Measurements from ENCODE around the gene ASTE1.
"Not testable (repeated sequence)": the region's sequence is repeated elsewhere in the genome, so short reads cannot be mapped to it uniquely, and the experiment has no call there.

ASTE1 gene

DNA sequence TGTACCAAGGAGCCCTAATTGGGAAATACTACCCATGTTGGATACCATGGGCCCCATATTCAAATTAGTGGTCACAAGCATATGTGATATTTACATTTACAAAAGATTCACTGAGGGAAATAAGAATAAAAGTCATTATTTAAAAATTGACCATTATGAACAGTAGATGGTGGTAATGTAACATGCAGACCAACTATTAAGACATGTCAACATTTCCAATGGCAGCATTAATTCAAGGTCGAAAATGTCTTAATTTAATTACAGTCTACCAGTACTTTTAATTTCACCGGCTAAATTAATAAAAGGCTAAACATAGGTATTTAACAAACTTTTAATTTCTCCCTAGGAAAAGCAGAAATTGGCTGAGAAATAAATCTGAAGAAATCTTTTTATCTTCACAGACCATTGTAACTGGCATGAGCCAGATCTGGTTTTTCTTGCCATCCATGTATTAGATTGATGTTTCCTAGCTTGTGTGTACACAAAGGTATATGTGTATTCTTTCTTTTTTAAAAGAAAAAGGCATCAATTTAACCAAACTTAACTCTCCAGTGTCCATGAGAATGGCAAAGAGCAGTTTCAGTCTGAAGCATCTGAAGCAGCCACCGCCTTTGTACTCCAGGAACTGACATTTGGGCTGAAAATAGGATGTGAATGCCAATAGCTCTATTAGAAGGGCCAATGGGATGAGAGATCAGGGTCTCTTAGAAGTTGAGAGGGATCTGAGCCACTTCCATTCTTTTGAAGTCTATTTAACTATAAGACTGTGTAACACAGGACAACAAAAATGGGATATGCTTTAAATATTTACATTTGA, 26.6 kb upstream of the ASTE1 start:
- peak; percentile 30 for DNase-seq (ENCODE audit: low read depth)
- no peak overlapping the region for H3K4me3 ChIP-seq (ENCODE audit: control insufficient read depth, low read depth, low read length)
- peak; percentile 42 for TF ChIP-seq CTCF (conservative IDR thresholded peaks at IDR 0.05; ENCODE audit: control insufficient read depth, insufficient read depth, low read depth, low read length)

- H3K4me3 ChIP-seq (ENCODE audit: control insufficient read depth, low read depth, low read length) = no peak overlapping the region
- no peak for TF ChIP-seq CTCF (conservative IDR thresholded peaks at IDR 0.05; ENCODE audit: control insufficient read depth, insufficient read depth, low read depth, low read length)
- no peak for DNase-seq (ENCODE audit: low read depth)
These were observed 23.4 kb upstream of the ASTE1 start for GRCh38 chr3:131050001-131050400.

- no peak overlapping the region for H3K4me3 ChIP-seq (ENCODE audit: control insufficient read depth, low read depth, low read length)
- TF ChIP-seq CTCF (conservative IDR thresholded peaks at IDR 0.05; ENCODE audit: control insufficient read depth, insufficient read depth, low read depth, low read length) = no peak
- DNase-seq (ENCODE audit: low read depth) = no peak
These were observed 21.4 kb upstream of the ASTE1 start for GRCh38 chr3:131048030-131048429.

DNA sequence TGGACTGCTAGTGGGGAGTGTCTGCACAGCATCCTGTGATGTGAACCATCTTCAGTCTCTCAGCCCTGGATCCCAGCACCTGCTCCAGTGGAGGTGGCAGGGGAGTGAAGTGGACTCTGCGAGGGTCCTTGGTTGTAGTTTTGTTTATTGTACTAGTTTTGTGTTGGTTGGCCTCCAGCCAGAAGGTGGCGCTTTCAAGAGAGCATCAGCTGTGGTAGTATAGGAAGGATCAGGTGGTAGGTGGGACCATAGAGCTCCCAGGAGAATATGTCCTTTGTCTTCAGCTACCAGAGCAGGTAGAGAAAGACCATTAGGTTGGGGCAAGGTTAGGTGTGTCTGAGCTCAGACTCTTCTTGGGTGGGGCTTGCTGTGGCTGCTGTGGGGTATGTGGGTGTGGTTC, 21.0 kb upstream of the ASTE1 start:
- no peak for DNase-seq (ENCODE audit: low read depth)
- H3K4me3 ChIP-seq (ENCODE audit: control insufficient read depth, low read depth, low read length) = no peak overlapping the region
- TF ChIP-seq CTCF (conservative IDR thresholded peaks at IDR 0.05; ENCODE audit: control insufficient read depth, insufficient read depth, low read depth, low read length) = no peak

- not testable (repeated sequence) for H3K4me3 ChIP-seq (ENCODE audit: control insufficient read depth, low read depth, low read length); DNase-seq (ENCODE audit: low read depth)
These were observed 15.8 kb upstream of the ASTE1 start for GRCh38 chr3:131042271-131042985.

- H3K4me3 ChIP-seq (ENCODE audit: control insufficient read depth, low read depth, low read length) = no peak overlapping the region
- TF ChIP-seq CTCF (conservative IDR thresholded peaks at IDR 0.05; ENCODE audit: control insufficient read depth, insufficient read depth, low read depth, low read length) = no peak
- peak; percentile 57 for DNase-seq (ENCODE audit: low read depth)
These were observed 11.7 kb upstream of the ASTE1 start for GRCh38 chr3:131038326-131038725.

DNA sequence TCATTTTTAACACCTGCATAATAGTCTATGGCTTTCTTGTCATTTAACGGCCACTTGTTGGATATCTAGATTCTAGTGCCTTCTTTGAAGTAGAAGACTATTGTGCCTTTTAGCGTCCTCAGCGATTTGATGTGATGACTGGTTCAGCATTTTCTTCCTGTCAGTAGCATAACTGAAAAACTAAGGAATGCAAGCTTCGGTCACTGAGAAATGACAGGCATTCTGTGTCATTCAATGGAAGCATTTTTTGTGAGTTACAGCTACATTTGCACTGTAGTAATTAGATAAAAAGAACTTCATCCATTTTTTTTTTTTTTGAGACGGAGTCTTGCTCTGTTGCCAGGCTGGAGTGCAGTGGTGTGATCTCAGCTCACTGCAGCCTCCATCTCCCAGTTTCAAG, 10.4 kb upstream of the ASTE1 start:
- no peak for DNase-seq (ENCODE audit: low read depth)
- no peak for TF ChIP-seq CTCF (conservative IDR thresholded peaks at IDR 0.05; ENCODE audit: control insufficient read depth, insufficient read depth, low read depth, low read length)
- H3K4me3 ChIP-seq (ENCODE audit: control insufficient read depth, low read depth, low read length) = no peak overlapping the region

Data from fibroblast of mammary gland (primary cell).